GM18520 (cell line): ENCODE results near the gene P2RY2.

Experiments
- ATAC-seq: cut with Tn5 transposase; IDR thresholded peaks from one replicate; pipeline ENCODE4 v1.9.1; 2021; ENCODE audit not compliant: unreplicated experiment

Gene P2RY2

DNA sequence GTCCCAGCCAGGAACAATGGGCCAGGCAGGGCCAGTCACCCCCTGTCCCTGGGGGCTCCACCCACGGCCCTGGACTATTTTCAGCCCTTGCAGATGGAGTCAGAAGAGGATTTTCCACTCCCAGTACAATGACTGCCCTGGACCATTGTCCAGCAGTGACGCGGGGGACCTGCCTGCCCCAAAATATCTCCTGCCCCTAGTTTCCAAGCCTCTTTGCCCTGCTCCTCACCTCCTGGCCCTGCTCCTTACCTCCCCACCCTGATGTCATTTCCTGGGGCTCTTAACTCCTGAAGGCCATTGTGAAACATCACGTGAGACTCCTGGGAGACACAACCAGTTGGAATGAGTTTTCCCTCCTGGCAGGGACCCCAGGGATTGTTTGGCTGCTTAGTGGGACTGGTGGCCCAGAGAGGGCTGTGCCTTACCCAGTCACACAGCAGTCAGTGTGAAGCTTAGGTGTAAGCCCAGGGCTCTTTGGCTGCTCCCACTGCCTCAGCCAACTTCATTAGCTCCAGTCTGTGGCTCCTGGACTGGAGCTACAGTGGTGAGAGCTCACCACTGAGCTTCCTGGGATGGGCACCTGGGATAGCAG lies 22.2 kb downstream of the P2RY2 start:
- no peak for ATAC-seq

DNA sequence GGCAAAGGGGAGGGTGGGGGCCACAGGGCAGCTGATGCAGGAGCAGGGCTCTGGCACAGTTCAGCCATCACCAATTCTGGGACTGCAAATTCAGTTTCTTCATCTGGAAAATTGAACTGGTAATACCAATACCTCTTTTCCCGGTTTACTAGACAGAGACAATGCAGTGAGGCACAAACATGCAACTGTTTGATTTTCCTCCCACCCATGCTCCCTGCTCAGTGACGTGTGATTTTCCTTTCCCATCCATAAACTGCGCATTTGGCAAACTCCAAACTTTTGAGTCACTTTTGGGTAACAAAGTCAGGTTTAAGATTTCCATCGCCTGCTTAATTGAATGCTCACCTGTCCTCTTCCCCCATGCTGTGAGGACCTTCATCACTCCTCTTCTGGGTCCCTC lies 23.2 kb downstream of the P2RY2 start:
- ATAC-seq: no peak

DNA sequence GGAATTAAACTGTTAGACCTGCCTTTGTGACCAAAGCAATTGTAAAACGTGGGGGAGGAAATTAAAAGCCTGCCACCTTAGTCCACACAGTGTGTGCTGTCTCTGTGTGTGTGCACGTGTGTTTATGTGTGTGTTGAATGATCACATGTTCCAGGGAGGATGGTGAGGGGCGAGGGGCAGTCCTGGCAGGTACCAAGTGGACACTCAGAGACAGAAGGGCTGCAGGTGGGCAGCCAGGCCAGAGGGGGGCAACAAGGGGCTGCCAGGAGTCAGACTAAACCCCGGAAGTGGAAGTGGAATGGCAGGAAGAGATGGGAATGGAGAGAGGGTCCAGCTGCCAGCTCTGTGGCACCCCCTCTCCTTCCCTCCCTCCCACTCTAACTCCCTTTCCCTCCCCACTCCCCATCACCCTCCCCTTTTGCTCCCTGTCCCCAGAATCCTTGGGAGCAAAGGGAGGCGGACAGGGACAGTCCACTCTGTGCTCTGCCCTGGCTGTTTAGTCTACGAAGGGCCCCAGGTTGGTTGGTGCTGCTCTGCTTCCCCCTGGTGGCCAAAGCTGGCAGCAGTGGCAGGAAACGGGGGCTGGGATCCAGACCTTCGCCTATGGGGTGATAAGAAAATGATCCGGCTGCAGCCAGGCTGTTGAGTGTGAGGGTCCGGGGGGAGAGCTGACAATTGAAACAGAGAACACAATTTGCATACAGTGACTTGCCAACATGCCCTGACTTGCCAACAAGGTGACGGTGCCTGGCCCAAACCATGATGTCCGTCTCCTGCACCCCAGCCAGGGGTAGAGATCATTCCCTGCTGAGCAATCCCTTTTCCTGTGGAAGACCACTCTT lies 24.4 kb downstream of the P2RY2 start:
- ATAC-seq: peak; percentile 40

- ATAC-seq: no peak
These were observed 25.0 kb downstream of the P2RY2 start for GRCh38 chr11:73243093-73243485.

GRCh38 chr11:73244589-73245240 lies 26.6 kb downstream of the P2RY2 start:
- ATAC-seq: no peak

DNA sequence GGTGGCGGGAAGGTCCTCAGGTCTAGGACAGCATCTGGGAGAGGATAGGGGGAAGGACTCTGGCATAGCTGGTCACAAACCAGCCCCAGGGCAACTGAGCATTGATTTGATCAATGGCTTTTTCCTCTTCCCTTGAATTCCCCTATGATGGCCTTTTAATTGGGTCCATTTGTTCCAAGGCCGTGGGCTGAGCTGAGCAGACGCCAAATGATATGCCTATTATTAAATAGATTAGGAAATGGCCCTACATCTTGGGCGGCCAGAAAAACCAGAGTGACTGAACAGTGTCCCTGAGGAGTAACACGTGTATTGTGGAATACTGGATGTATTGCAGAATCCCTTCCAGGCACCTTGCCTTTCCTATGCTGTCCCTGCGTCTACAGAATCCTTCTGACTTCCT lies 27.4 kb downstream of the P2RY2 start:
- ATAC-seq: no peak

- no peak for ATAC-seq
These were observed 28.2 kb downstream of the P2RY2 start for GRCh38 chr11:73246303-73246702.

GRCh38 chr11:73248526-73249185 lies 30.6 kb downstream of the P2RY2 start:
- no peak for ATAC-seq

DNA sequence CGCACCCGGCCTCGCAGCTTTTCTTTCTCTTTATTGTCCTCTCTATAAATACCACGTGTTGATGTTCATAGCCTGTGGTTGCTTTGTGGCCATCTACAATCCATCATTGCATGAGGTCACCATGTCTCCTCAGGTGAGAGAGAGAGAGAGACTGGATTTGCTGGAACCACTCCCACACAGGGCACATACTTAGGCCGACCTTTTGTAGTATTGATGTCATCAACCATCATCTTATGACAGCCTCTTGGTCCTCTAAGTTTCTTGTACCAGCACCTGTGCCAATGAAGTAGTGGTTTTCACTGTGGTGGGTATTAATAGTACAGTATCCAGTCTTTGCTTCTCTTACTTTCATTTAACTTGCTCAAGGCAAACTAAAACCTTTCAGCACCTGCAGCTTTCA lies 31.2 kb downstream of the P2RY2 start:
- no peak for ATAC-seq

- ATAC-seq: no peak
These were observed 32.0 kb downstream of the P2RY2 start for GRCh38 chr11:73249853-73250783.

- ATAC-seq: no peak
These were observed 34.6 kb downstream of the P2RY2 start for GRCh38 chr11:73252577-73253191.

DNA sequence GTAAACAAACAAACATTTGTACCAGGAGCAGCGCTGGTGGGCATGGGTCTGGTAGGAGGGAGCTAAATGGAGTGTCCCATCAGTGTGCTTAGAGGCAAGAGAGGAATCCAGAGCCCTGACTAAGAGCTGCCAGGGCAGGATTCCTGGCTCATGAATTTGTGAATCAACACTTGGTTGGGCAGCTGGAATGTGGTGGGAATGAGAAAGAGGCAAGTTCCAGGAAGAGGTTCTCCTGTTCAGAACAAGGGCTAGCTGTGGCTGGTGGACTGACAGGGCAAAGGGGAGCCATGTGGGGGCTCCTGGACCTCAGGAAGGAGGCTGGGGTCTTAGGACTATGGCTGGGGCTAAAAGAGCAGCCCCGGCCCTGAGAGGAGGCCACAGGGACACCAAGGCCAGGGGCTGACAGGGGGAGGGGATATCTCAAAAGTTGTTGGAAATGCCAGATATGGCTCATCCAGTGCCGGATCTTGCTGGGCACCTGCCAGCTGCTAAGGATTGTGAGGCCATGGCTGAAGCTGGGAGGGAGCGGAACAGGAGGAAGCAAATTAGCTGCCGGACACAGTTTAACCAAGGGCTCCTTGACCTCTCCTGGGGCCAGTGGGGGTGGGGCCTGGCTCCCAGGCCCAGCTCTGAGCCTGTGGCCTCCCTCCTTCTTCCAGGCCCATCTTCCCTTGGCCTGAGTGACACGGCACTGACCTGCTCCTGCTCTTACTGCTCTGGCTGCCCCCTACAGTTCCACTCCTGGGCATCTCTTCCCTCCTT lies 39.4 kb downstream of the P2RY2 start:
- no peak for ATAC-seq

- ATAC-seq: no peak
These were observed 40.3 kb downstream of the P2RY2 start for GRCh38 chr11:73258104-73259035.

GRCh38 chr11:73259406-73260126 lies 41.5 kb downstream of the P2RY2 start:
- no peak for ATAC-seq

DNA sequence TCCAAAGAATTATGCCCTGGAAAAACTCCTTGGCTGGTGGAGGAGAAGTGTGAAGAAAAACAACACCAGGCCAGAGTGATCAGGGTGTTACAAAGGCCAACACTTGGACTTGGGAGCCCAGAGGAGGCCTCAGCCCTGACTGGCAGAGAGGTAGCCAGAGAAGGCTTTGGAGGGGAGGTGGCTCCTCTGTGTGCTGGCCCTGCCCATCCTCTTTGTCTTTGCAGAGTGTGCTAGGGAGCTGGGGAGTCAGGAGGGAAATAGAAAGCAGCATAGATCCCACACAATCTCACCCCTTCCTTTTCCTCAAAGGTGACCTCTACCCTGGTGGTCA lies 42.0 kb downstream of the P2RY2 start:
- no peak for ATAC-seq

- no peak for ATAC-seq
These were observed 44.9 kb downstream of the P2RY2 start for GRCh38 chr11:73262851-73263495.

- ATAC-seq: no peak
These were observed 45.6 kb downstream of the P2RY2 start for GRCh38 chr11:73263640-73264039.
